Right ventricle myocardium superior (tissue), 1 donor: ENCODE data around the gene RPS6KA4. TPM values are rescaled to one million over a fixed set of nuclear protein-coding genes. Genes with fewer than 3 reads are reported as not detected.
"Not testable (repeated sequence)": the region's sequence is repeated elsewhere in the genome, so short reads cannot be mapped to it uniquely, and the experiment has no call there.

ENCODE experiments used
- ATAC-seq: fragments of 200-7000 bp; cut with Tn5 transposase; one replicate; pipeline ENCODE4 v1.9.1; 2020; ENCODE audit warnings: mild to moderate bottlenecking; ENCODE audit not compliant: poor library complexity
- DNase-seq: peaks from one replicate; pipeline ENCODE4 v3.0.0-alpha.2; 2020
- intact Hi-C: fragments of 100-400 bp; cut with DNase I; formaldehyde crosslinking; loops from one replicate; pipeline ENCODE4 v1.11.2; 2022
- long read RNA-seq: library from polyadenylated mRNA; unstranded; transcript quantifications from one replicate; pipeline ENCODE4 v2.0.0, GENCODE V29; 2021
- total RNA-seq: library from RNA; stranded (reverse); fragmentation: NEBNext Ultra II Directional; extraction: Animal tissue kit (Norgen Biotek cat#: 25700); gene quantifications from one replicate; pipeline ENCODE4 v1.2.1, GENCODE V29; 2021
- donor health status: DM: no; HTN: yes; CAD: no; lungs with severe emphysema.

RPS6KA4 gene
- 14.6 TPM for total RNA-seq
- long read RNA-seq, transcript RPS6KA4-202 (17 exons, 3,121 nt) = minor isoform, 5 of 45 reads
- long read RNA-seq, transcript RPS6KA4-201 (17 exons, 3,119 nt) = major isoform, 29 of 45 reads
- long read RNA-seq, partial matches to known transcripts = 6 of 45 reads
- long read RNA-seq, other reads (novel, unspliced or antisense) = 4 of 45 reads

DNA sequence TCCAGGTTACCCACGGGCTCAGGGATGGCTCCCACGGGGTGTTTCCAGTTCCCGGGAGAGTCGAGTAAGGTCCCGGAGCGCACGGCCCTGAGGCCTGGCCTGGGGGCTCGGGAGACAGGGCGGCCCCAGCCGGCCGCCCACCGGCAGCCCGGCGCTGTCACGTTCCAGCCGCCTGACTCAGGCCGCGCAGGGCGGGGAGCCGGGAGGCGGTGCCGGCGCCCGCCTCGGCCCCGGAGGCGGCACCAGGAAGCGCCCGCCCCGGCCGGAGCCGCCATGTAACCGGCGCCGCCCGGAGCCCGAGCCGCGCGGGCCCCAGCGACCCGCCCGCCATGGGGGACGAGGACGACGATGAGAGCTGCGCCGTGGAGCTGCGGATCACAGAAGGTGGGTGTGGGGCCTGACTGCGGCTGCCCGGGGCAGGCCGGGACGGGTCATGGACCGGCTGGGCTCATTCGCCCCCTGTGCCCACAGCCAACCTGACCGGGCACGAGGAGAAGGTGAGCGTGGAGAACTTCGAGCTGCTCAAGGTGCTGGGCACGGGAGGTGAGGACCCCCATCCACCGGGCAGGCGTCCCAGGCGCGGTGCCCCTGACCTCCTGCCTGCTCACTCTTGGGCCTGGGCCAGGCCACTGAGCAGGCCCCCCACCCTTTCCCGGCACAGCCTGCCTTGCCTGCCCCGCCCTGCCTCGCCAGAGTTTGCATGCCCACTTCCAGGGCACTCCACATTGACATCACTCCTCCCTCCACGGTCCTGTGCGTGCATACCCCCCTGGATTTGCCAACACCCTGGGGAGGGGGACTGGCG lies at the start of gene RPS6KA4:
Gene RPS6KA4 (plus strand): TSS at position 256 of the 805 bp plus-strand sequence. CDS start 74 bp downstream, at position 330.
- peak; percentile 77 for DNase-seq
- intact Hi-C loops = loop anchor here (5.0 kb wide), 1 partner anchor 42 kb away; the partner anchor contains the start of genes PRDX5 and TRMT112
- peak; percentile 91 for ATAC-seq

DNA sequence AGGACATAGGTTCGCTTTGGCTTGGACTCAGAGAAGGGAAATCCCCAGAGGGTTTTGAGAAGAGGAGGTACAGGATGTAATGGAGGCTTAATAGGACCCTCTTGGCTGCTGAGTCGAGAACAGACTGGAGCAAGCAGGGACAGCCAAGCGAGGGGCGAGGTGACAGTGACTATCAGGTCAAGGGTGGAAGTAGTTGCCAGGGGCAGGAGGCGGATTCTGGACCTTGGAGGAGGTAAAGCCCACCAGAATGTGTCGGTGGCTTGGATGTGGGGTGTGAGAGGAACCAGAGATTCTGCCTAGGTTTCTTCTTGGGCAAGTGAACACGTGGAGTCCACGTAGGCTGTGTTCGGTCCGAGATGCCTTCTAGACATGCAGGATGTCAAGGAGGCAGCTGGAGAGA lies 46.0 kb upstream of the RPS6KA4 start:
- intact Hi-C loops = no loop called here
- no peak for DNase-seq
- no peak for ATAC-seq

DNA sequence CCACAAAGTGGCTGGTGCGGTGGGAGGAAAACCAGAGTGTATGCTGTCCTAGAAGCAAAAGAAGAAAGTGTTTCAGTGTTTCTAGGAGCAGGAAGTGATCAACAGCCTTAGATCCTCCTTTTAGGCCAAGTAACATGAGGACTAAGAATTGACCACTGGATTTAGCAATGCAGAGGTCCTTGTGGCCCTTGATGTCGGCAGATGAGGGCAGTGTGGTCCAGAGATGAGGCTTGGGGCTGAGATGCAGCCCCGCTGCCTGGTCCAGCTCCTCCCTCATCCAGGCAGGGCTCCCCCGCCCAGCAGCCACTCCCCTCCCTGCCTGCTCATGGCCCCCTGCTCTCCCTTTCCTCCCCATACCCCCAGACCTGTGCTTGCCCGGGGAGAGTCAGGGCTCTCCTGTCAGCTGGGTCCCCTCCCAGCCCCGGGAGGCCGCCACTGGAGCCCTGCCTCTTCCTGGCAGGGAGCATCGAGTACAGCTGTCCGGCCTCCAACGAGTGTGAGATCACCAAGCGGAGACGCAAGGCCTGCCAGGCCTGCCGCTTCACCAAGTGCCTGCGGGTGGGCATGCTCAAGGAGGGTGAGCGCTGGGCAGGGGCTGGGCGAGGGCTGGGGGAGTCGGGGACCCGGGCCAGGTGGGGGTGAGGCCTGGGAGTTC lies 45.3 kb upstream of the RPS6KA4 start:
- DNase-seq (peak; percentile 84), ATAC-seq (no peak)
- intact Hi-C loops = no loop called here

DNA sequence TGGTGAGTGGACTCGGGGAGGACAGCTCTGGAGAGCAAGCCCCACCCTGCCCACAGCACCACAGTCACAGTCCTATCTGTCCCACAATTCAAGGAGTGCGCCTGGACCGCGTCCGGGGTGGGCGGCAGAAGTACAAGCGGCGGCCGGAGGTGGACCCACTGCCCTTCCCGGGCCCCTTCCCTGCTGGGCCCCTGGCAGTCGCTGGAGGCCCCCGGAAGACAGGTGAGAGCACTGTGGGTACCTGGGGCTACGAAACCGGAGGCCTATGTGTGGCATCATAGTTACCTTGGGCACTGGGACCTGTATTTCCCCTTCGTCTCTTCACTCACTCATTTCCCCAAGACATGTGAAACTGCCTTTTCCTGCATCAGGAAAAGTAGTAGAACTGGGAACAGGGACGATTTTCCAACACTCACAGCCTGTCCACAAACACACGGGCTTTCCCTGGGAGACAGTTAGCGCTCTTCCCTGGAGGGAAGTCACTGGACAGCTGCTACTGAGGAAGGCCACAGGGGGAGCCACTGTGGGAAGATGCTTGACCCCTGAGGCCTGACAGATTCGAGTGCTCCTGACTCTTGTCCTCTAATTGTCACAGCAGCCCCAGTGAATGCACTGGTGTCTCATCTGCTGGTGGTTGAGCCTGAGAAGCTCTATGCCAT lies 44.7 kb upstream of the RPS6KA4 start:
- intact Hi-C loops = no loop called here
- DNase-seq (no peak), ATAC-seq (no peak)

DNA sequence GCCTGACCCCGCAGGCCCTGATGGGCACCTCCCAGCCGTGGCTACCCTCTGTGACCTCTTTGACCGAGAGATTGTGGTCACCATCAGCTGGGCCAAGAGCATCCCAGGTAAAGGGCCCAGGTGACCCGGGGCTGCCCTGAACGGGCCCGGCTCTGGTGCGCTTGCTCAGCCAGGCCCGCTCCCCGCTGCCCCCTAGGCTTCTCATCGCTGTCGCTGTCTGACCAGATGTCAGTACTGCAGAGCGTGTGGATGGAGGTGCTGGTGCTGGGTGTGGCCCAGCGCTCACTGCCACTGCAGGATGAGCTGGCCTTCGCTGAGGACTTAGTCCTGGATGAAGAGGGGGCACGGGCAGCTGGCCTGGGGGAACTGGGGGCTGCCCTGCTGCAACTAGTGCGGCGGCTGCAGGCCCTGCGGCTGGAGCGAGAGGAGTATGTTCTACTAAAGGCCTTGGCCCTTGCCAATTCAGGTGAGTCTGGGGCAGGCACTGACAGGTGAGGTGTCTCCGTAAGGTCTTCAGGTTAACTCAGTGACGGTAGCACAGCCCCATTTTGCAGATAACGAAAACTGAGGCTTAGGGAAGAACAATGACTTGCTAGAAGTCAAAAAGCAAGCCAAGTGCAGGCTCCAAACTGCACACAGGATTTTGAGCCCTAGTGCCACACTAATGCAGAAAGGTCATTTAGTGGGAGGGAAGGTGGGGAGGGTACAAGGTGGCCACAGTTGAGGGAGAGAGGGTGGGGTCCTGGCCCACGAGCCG lies 44.0 kb upstream of the RPS6KA4 start:
- intact Hi-C loops = loop anchor here (5.0 kb wide), 1 partner anchor 42 kb away; the partner anchor contains the start of gene RPS6KA4
- no peak for DNase-seq
- ATAC-seq = no peak

DNA sequence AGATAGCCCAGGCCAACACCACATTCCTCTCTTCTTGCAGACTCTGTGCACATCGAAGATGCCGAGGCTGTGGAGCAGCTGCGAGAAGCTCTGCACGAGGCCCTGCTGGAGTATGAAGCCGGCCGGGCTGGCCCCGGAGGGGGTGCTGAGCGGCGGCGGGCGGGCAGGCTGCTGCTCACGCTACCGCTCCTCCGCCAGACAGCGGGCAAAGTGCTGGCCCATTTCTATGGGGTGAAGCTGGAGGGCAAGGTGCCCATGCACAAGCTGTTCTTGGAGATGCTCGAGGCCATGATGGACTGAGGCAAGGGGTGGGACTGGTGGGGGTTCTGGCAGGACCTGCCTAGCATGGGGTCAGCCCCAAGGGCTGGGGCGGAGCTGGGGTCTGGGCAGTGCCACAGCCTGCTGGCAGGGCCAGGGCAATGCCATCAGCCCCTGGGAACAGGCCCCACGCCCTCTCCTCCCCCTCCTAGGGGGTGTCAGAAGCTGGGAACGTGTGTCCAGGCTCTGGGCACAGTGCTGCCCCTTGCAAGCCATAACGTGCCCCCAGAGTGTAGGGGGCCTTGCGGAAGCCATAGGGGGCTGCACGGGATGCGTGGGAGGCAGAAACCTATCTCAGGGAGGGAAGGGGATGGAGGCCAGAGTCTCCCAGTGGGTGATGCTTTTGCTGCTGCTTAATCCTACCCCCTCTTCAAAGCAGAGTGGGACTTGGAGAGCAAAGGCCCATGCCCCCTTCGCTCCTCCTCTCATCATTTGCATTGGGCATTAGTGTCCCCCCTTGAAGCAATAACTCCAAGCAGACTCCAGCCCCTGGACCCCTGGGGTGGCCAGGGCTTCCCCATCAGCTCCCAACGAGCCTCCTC lies 43.1 kb upstream of the RPS6KA4 start:
- intact Hi-C loops = loop anchor here (5.0 kb wide), 1 partner anchor 41 kb away; the partner anchor contains the start of gene RPS6KA4
- not testable (repeated sequence) for DNase-seq, ATAC-seq

DNA sequence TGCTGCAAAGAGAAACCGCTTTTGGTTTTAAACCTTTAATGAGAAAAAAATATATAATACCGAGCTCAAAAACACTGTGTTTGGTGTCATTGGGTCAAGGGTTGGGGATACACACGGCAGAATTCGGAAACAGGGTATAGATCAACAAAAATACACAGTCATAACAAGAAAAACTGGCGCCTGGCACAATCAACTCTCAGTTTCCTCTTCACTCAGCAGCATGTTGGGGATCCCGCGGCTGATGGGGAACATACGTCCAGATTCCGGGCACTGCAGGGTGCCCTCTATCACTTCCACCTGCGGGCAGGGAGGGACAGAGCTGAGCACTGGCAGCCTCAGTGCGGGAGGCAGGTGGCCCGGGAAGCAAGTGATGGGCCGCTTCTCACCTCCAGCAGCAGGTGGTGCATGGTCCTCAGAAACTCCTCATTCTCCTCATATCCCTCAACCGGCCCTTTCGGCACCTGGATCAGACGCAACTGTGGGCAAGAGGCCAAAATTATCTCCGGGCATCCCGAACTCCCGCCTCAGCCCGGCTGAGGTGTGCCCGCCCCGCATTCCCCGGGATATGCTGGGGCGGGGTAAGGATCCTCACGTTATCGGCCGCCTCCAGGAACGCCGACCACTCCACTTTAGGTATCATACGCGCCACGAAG lies 42.2 kb upstream of the RPS6KA4 start:
- intact Hi-C loops = loop anchor here (5.0 kb wide), 1 partner anchor 41 kb away; the partner anchor contains the start of gene RPS6KA4
- ATAC-seq = no peak
- DNase-seq = no peak

DNA sequence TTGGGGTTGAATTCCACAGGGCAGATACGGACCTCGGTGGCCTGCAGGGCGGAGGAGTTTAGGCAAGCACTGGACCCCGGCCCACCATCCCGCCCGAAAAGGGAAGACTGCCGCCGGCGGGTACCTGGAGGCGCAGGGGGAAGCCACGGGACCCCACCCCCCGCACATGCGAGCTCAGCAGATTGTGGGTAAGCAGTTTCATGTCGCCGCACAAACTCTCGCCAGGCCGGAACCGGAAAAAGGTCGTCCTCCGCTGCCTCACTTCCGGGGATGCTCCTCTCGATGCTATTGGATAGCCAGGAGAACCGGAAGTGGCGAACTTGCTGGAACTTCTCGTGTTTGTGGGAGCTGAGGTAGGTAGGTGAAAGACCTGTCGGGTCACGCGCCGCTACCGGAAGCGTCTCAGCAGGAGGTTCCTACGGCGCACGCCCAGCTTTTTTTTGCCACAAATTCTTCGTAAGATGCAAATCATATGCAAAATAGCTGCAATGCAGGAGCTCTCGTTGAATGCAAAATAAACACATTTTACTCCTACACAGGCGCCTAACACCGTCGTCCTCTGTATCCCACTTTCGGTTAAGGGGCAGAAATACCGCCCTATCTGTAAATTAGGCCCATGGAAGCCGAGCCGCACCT lies 41.5 kb upstream of the RPS6KA4 start, which contains the start of gene TRMT112:
Gene TRMT112 (minus strand): TSS at position 235 of the 636 bp plus-strand sequence. CDS start 33 bp downstream, at position 202.
- intact Hi-C loops = loop anchor here (5.0 kb wide), 1 partner anchor 40 kb away; the partner anchor contains the start of gene RPS6KA4
- DNase-seq (peak; percentile 96), ATAC-seq (peak; percentile 85)

DNA sequence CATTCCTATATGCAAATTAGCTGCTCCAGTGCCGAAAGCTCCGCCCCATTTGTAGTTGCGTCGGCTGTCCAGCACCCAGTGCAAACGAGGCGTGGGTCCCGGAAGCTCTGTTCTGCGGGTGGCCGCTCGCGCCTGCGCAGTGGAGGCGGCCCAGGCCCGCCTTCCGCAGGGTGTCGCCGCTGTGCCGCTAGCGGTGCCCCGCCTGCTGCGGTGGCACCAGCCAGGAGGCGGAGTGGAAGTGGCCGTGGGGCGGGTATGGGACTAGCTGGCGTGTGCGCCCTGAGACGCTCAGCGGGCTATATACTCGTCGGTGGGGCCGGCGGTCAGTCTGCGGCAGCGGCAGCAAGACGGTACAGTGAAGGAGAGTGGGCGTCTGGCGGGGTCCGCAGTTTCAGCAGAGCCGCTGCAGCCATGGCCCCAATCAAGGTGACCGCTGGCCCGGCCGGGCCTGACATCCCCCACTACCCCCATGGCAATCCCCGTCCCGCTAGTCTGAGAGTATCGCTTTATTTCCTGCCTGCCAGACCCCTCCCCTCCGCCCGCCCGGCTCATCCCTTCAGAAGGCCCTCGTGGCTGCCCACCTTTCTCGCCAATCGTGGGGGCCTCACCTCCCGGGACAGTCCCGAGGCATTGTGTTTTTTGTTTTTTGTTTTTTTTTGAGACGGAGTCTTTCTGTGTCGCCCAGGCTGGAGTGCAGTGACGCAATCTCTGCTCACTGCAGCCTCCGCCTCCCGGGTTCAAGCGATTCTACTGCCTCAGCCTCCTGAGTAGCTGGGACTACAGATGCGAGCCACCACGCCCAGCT lies 40.8 kb upstream of the RPS6KA4 start, which contains the start of gene PRDX5:
Gene PRDX5 (plus strand): TSS at position 161 of the 805 bp plus-strand sequence. CDS start 95 bp downstream, at position 256.
- intact Hi-C loops = loop anchor here (5.0 kb wide), 1 partner anchor 39 kb away; the partner anchor contains the start of gene RPS6KA4
- ATAC-seq = peak; percentile 92

DNA sequence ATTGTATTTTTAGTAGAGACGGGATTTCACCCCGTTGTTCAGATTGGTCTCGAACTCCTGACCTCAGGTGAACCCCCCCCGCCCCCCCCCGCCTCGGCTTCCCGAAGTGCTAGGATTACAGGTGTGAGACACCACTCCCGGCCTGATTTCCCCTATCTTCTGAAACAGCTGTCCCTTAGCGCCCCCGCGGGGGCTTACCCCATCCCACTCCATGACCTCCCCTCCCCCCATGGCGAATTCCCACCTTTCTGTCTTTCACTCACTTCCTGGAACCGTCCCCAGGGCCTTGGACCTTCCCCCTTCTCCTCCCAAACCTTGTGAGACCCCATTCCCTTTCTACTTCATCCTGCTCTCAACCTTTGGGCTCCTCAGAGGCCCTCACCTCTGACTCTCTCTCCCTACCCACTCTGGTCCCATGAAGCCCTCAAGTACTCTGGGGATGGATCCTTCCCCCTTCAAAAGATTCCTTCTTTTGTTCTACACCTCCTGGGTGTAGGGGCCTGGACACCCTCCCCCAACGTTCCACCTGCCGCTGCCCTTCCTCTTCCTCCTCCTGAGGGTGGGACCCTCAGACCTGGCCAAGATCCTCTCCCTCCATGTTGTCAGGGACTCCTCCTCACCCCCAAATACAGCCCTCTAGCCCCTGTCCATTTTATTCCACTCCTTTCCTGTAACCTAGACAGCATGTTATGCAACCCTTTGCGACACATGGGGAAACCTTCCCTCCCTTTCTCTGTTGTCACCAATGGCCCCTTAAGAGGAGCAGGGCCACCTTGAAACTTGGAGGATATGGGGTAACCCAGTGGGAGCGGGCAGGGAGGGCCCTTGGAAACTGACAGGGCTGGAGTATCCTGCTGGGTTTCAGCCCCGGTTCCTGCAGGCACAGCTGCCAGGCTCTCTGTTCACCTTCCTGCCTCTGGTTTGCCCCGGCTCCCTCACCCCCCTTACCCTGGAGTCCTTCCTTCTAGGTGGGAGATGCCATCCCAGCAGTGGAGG lies 39.9 kb upstream of the RPS6KA4 start:
- intact Hi-C loops = loop anchor here (5.0 kb wide), 1 partner anchor 38 kb away; the partner anchor contains the start of gene RPS6KA4
- no peak for DNase-seq
- no peak for ATAC-seq

More for the DNA sequence above, 40.8 kb upstream of the RPS6KA4 start, which contains the start of gene PRDX5:
- peak; percentile 98 for DNase-seq

DNA sequence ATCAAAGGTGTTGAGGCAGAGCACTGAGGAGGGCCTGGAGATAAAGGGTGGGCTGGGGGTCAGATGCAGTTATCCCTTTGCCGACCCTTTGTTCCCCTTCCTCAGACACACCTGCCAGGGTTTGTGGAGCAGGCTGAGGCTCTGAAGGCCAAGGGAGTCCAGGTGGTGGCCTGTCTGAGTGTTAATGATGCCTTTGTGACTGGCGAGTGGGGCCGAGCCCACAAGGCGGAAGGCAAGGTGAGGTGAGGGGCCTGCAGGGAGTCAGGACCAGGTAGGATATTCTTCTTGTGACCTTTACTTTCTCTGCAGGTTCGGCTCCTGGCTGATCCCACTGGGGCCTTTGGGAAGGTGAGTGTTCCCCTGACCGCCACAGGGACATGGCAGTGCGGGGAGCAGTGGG lies 38.4 kb upstream of the RPS6KA4 start:
- DNase-seq (no peak), ATAC-seq (no peak)
- intact Hi-C loops = no loop called here

DNA sequence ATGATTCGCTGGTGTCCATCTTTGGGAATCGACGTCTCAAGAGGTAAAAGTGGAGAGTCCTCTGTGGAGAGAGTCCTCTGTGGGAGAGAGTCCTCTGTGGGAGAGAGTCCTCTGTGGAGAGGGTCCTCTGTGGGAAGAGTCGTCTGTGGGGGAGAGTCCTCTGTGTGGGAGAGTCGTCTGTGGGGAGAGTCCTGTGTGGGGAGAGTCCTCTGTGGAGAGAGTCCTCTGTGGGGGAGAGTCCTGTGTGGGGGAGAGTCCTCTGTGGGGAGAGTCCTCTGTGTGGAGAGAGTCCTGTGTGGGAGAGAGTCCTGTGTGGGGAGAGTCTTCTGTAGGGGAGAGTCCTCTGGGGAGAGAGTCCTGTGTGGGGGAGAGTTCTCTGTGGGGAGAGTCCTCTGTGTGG lies 37.9 kb upstream of the RPS6KA4 start:
- no peak for ATAC-seq
- no peak for DNase-seq
- intact Hi-C loops = no loop called here

DNA sequence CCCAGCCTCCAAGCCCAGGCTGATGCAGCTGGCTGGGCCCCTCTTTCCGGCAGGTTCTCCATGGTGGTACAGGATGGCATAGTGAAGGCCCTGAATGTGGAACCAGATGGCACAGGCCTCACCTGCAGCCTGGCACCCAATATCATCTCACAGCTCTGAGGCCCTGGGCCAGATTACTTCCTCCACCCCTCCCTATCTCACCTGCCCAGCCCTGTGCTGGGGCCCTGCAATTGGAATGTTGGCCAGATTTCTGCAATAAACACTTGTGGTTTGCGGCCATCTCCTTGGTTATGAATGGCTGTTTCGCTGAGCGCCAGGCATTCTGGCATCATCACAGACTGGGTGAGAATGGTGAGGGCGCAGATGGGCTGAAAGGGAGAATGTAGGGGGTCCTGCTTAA lies 37.4 kb upstream of the RPS6KA4 start:
- DNase-seq = no peak
- no peak for ATAC-seq
- intact Hi-C loops = no loop called here

DNA sequence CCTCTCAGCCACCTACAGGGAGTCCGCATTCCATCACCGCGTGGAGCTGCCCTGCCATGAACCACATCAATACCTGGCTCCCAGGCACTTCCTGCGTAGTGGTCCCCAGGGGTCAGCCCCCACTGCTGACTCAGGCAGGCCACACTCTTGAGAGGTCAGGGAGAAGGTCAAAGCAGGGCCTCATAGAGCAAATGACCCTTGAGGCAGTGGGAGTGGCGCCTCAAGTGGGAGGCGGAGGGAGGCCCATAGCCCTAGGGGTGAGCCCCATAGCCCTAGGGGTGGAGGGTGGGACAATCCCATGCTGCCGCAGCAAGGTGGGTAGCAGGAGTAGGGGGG lies 36.1 kb upstream of the RPS6KA4 start:
- ATAC-seq (no peak), DNase-seq (no peak)
- intact Hi-C loops = no loop called here
